ENCODE measurements around the gene CSPG5. TPM values are rescaled to one million over a fixed set of nuclear protein-coding genes. Genes with fewer than 3 reads are reported as not detected.

The CSPG5 gene
- total RNA-seq, 2 experiments from 2014 or later, result 0.37 to 0.42 TPM

- no peak overlapping the region for H3K27ac Mint-ChIP-seq
- H3K27me3 Mint-ChIP-seq (ENCODE audit: low read depth), result peaks cover 19% of the 10 kb centered on the region
- no peaks in the 10 kb centered on the region for H3K9me3 Mint-ChIP-seq (ENCODE audit: insufficient read depth)
- POLR2A ChIA-PET, result no interaction called here
- ATAC-seq (no peak), DNase-seq (no peak)
- CTCF ChIA-PET, result interaction anchor here (1.6 kb wide), 1 partner anchor 61 kb away, joined by 3 read pairs; no protein-coding TSS in a partner anchor
- H3K4me1 Mint-ChIP-seq (ENCODE audit: low read depth), result no peaks in the 10 kb centered on the region
- no peak overlapping the region for H3K4me3 Mint-ChIP-seq
- H3K36me3 Mint-ChIP-seq (ENCODE audit: low read depth), result peaks cover 23% of the 10 kb centered on the region
Observed at GRCh38 chr3:47583320-47584075, 4.8 kb upstream of the CSPG5 start.

GRCh38 chr3:47581835-47582234 is 3.2 kb upstream of the CSPG5 start:
- ChIA-PET POLR2A (no interaction called here), CTCF (no interaction called here)
- Mint-ChIP-seq H3K27ac (no peak overlapping the region), H3K27me3 (ENCODE audit: low read depth) (peaks cover 23% of the 10 kb centered on the region), H3K4me3 (no peak overlapping the region), H3K4me1 (ENCODE audit: low read depth) (peaks cover 5% of the 10 kb centered on the region), H3K9me3 (ENCODE audit: insufficient read depth) (no peaks in the 10 kb centered on the region), H3K36me3 (ENCODE audit: low read depth) (peaks cover 12% of the 10 kb centered on the region)
- DNase-seq, result no peak
- no peak for ATAC-seq

GRCh38 chr3:47581422-47581821 is 2.8 kb upstream of the CSPG5 start:
- peaks cover 27% of the 10 kb centered on the region for H3K27me3 Mint-ChIP-seq (ENCODE audit: low read depth)
- no peaks in the 10 kb centered on the region for H3K9me3 Mint-ChIP-seq (ENCODE audit: insufficient read depth)
- H3K4me1 Mint-ChIP-seq (ENCODE audit: low read depth), result peaks cover 5% of the 10 kb centered on the region
- CTCF ChIA-PET, result no interaction called here
- DNase-seq, result no peak
- H3K36me3 Mint-ChIP-seq (ENCODE audit: low read depth), result peaks cover 9% of the 10 kb centered on the region
- POLR2A ChIA-PET, result no interaction called here
- no peak overlapping the region for H3K4me3 Mint-ChIP-seq
- no peak for ATAC-seq
- H3K27ac Mint-ChIP-seq, result no peak overlapping the region

- H3K36me3 Mint-ChIP-seq (ENCODE audit: low read depth), result peaks cover 4% of the 10 kb centered on the region
- no peaks in the 10 kb centered on the region for H3K9me3 Mint-ChIP-seq (ENCODE audit: insufficient read depth)
- H3K4me1 Mint-ChIP-seq (ENCODE audit: low read depth), result peaks cover 5% of the 10 kb centered on the region
- no peak overlapping the region for H3K27ac Mint-ChIP-seq
- ATAC-seq (no peak), DNase-seq (no peak)
- no peak overlapping the region for H3K4me3 Mint-ChIP-seq
- ChIA-PET CTCF (no interaction called here), POLR2A (no interaction called here)
- peaks cover 29% of the 10 kb centered on the region for H3K27me3 Mint-ChIP-seq (ENCODE audit: low read depth)
Observed at GRCh38 chr3:47580481-47580880, 1.8 kb upstream of the CSPG5 start.

- ATAC-seq, result no peak
- DNase-seq, result no peak
- Mint-ChIP-seq H3K27me3 (ENCODE audit: low read depth) (peaks cover 33% of the 10 kb centered on the region), H3K27ac (no peak overlapping the region), H3K9me3 (ENCODE audit: insufficient read depth) (no peaks in the 10 kb centered on the region), H3K4me3 (peak overlapping the region; percentile 4), H3K36me3 (ENCODE audit: low read depth) (no peaks in the 10 kb centered on the region), H3K4me1 (ENCODE audit: low read depth) (peaks cover 5% of the 10 kb centered on the region)
- CTCF ChIA-PET, result no interaction called here
- POLR2A ChIA-PET, result no interaction called here
Observed at GRCh38 chr3:47579875-47580274, 1.2 kb upstream of the CSPG5 start.

GRCh38 chr3:47578119-47578632 is 489 bp downstream of the CSPG5 start:
- peaks cover 41% of the 10 kb centered on the region for H3K27me3 Mint-ChIP-seq (ENCODE audit: low read depth)
- H3K4me3 Mint-ChIP-seq, result peak overlapping the region; percentile 60
- H3K9me3 Mint-ChIP-seq (ENCODE audit: insufficient read depth), result no peaks in the 10 kb centered on the region
- ATAC-seq (peak; percentile 83), DNase-seq (peak; percentile 49)
- CTCF ChIA-PET, result no interaction called here
- POLR2A ChIA-PET, result interaction anchor here (1.3 kb wide), 1 partner anchor 56 kb away, joined by 3 read pairs; no protein-coding TSS in a partner anchor
- H3K27ac Mint-ChIP-seq, result no peak overlapping the region
- H3K4me1 Mint-ChIP-seq (ENCODE audit: low read depth), result peaks cover 5% of the 10 kb centered on the region
- no peaks in the 10 kb centered on the region for H3K36me3 Mint-ChIP-seq (ENCODE audit: low read depth)

- ChIA-PET POLR2A (interaction anchor here (1.3 kb wide), 1 partner anchor 55 kb away, joined by 3 read pairs; no protein-coding TSS in a partner anchor), CTCF (interaction anchor here (0.6 kb wide), 1 partner anchor 46 kb away, joined by 3 read pairs; no protein-coding TSS in a partner anchor)
- Mint-ChIP-seq H3K36me3 (ENCODE audit: low read depth) (no peaks in the 10 kb centered on the region), H3K27me3 (ENCODE audit: low read depth) (peaks cover 41% of the 10 kb centered on the region), H3K9me3 (ENCODE audit: insufficient read depth) (no peaks in the 10 kb centered on the region), H3K4me3 (peak overlapping the region; percentile 60), H3K27ac (no peak overlapping the region), H3K4me1 (ENCODE audit: low read depth) (peaks cover 5% of the 10 kb centered on the region)
- DNase-seq, result no peak
- ATAC-seq, result peak; percentile 35
Observed at GRCh38 chr3:47577583-47578118, 1.0 kb downstream of the CSPG5 start.

- ChIA-PET CTCF (no interaction called here), POLR2A (interaction anchor here (0.7 kb wide), 1 partner anchor 152 kb away, joined by 3 read pairs; no protein-coding TSS in a partner anchor)
- no peak for DNase-seq
- no peak overlapping the region for H3K27ac Mint-ChIP-seq
- H3K4me1 Mint-ChIP-seq (ENCODE audit: low read depth), result peaks cover 5% of the 10 kb centered on the region
- peaks cover 33% of the 10 kb centered on the region for H3K27me3 Mint-ChIP-seq (ENCODE audit: low read depth)
- no peaks in the 10 kb centered on the region for H3K36me3 Mint-ChIP-seq (ENCODE audit: low read depth)
- no peak for ATAC-seq
- no peaks in the 10 kb centered on the region for H3K9me3 Mint-ChIP-seq (ENCODE audit: insufficient read depth)
- no peak overlapping the region for H3K4me3 Mint-ChIP-seq
Observed at GRCh38 chr3:47573190-47574172, 5.2 kb downstream of the CSPG5 start.

- ChIA-PET POLR2A (no interaction called here), CTCF (interaction anchor here (1.3 kb wide), 1 partner anchor 49 kb away, joined by 3 read pairs; no protein-coding TSS in a partner anchor)
- DNase-seq (no peak), ATAC-seq (no peak)
- peaks cover 25% of the 10 kb centered on the region for H3K27me3 Mint-ChIP-seq (ENCODE audit: low read depth)
- H3K36me3 Mint-ChIP-seq (ENCODE audit: low read depth), result no peaks in the 10 kb centered on the region
- H3K27ac Mint-ChIP-seq, result no peak overlapping the region
- H3K4me1 Mint-ChIP-seq (ENCODE audit: low read depth), result no peaks in the 10 kb centered on the region
- H3K4me3 Mint-ChIP-seq, result no peak overlapping the region
- H3K9me3 Mint-ChIP-seq (ENCODE audit: insufficient read depth), result no peaks in the 10 kb centered on the region
Observed at GRCh38 chr3:47571391-47572175, 7.1 kb downstream of the CSPG5 start.

GRCh38 chr3:47568901-47569300 is 9.8 kb downstream of the CSPG5 start:
- no peaks in the 10 kb centered on the region for H3K4me1 Mint-ChIP-seq (ENCODE audit: low read depth)

GRCh38 chr3:47567149-47567548 is 11.5 kb downstream of the CSPG5 start:
- H3K36me3 Mint-ChIP-seq (ENCODE audit: low read depth), result no peaks in the 10 kb centered on the region
- no peak overlapping the region for H3K4me3 Mint-ChIP-seq
- CTCF ChIA-PET, result no interaction called here
- H3K9me3 Mint-ChIP-seq (ENCODE audit: insufficient read depth), result no peaks in the 10 kb centered on the region
- POLR2A ChIA-PET, result no interaction called here
- DNase-seq, result no peak
- H3K27me3 Mint-ChIP-seq (ENCODE audit: low read depth), result peaks cover 9% of the 10 kb centered on the region
- ATAC-seq, result no peak
- H3K27ac Mint-ChIP-seq, result no peak overlapping the region
- H3K4me1 Mint-ChIP-seq (ENCODE audit: low read depth), result no peaks in the 10 kb centered on the region

More at GRCh38 chr3:47568901-47569300, 9.8 kb downstream of the CSPG5 start:
- Mint-ChIP-seq H3K27ac (no peak overlapping the region), H3K9me3 (ENCODE audit: insufficient read depth) (no peaks in the 10 kb centered on the region), H3K27me3 (ENCODE audit: low read depth) (peaks cover 14% of the 10 kb centered on the region), H3K36me3 (ENCODE audit: low read depth) (no peaks in the 10 kb centered on the region), H3K4me3 (no peak overlapping the region)
- no peak for ATAC-seq
- CTCF ChIA-PET, result interaction anchor here (1.5 kb wide), 1 partner anchor 144 kb away, joined by 3 read pairs; no protein-coding TSS in a partner anchor
- POLR2A ChIA-PET, result no interaction called here
- DNase-seq, result no peak

Measured in activated CD8-positive, alpha-beta T cell treated with anti-CD3 and anti-CD28 coated beads, Interleukin-2, amount 10 ng/mL, durations not matched to agents 7 days and 5 days (primary cell).